ENCODE data around the gene PUS7L. TPM values are rescaled to one million over a fixed set of nuclear protein-coding genes. Genes with fewer than 3 reads are reported as not detected.

The PUS7L gene
- total RNA-seq (2021; ENCODE audit: unreplicated experiment) (11.4 TPM), Bru-seq, nascent RNA (percentile 65 among the genes with signal in this experiment), BruChase-seq, experiment 1, labeled RNA remaining after a 2-hour chase (percentile 80 among the genes with signal in this experiment), BruChase-seq, experiment 2, labeled RNA remaining after a 6-hour chase (percentile 83 among the genes with signal in this experiment)
- polyA plus RNA-seq (2012; ENCODE audit: insufficient read length), result 1.8 TPM
- long read RNA-seq, full-length matches to known transcripts, result 5 of 13 reads
- long read RNA-seq, partial matches to known transcripts, result 6 of 13 reads
- long read RNA-seq, other reads (novel, unspliced or antisense), result 2 of 13 reads

- intact Hi-C loops (cut with micrococcal nuclease; ENCODE audit: unreplicated experiment), result loop anchor here (5.0 kb wide), 1 partner anchor 123 kb away; no protein-coding TSS in a partner anchor
- no peaks in the 10 kb centered on the region for H3K27me3 ChIP-seq (ENCODE audit: control insufficient read depth, insufficient read depth, low read length)
- peak within 1 kb of the TSS; percentile 85 to 90 for H3K4me3 ChIP-seq (ENCODE audit: low read depth in 2 of 2, low read length in 2 of 2)
- H3K4me1 ChIP-seq (ENCODE audit: control insufficient read depth, insufficient read depth, low read length), result peaks cover 10% of the 10 kb centered on the region
- DNase-seq (ENCODE audit: low read depth, low spot score) (peak; percentile 89), ATAC-seq (peak; percentile 99)
- peak within 1 kb of the TSS; percentile 86 for H3K27ac ChIP-seq (ENCODE audit: low read length)
- ChIA-PET POLR2A (no interaction called here), CTCF (interaction anchor here (0.8 kb wide), 1 partner anchor 124 kb away, joined by 3 read pairs; no protein-coding TSS in a partner anchor)
- TF ChIP-seq CTCF (IDR thresholded peaks at IDR 0.05) (peak; percentile 32), REST (IDR thresholded peaks at IDR 0.05; ENCODE audit: insufficient read depth in 1 of 2, low read depth in 2 of 2, low read length in 1 of 2) (no peak), TCF7L2 (IDR thresholded peaks at IDR 0.05; ENCODE audit: low read depth, low read length) (peak; percentile 97), SIN3A (IDR thresholded peaks at IDR 0.05; ENCODE audit: borderline replicate concordance, insufficient read depth, low read depth, low read length) (no peak), POLR2AphosphoS5 (IDR thresholded peaks at IDR 0.05; ENCODE audit: low read depth, low read length) (peak; percentile 60; the same call in 1 of the 2 replicates)
- H3K9me3 ChIP-seq (ENCODE audit: control insufficient read depth, insufficient read depth, low read depth, low read length), result no peaks in the 10 kb centered on the region
- in situ Hi-C loops (cut with HindIII; ENCODE audit: low pct_unique_long_range_greater_than_20kb, low sequenced_read_pairs), result no loop called here
- no peaks in the 10 kb centered on the region; the same call in 1 of the 2 replicates for H3K36me3 ChIP-seq (ENCODE audit: control insufficient read depth, insufficient read depth, low read length)
- no TSS peak for BruUV-seq (replicated peaks)
Observed at GRCh38 chr12:43758728-43759563, at the start of gene PUS7L, which contains the start of gene IRAK4. Gene PUS7L (minus strand): TSS chr12:43758790. CDS start chr12:43755245, 3,545 bp downstream. Gene IRAK4 (plus strand): TSS chr12:43758951. CDS start chr12:43768112, 9,161 bp downstream.

DNA sequence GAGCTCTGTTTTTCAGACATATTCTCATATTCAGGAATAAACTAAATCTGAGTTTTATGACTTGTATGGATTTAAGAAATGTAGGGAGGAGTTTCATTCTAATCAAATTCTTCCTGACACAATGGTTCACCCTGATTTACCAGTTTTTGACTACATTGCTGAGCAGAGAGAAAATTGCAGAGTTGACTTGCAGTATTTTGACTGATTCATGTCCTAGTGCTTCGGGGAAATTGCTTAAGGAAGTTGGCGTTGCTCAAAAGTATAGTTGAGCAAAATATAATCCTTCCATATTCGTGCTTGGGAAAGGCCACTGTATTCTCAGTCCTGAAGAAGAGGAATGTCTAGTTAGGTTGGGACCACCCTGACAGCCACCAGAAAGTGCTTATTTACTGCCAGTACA, 48.8 kb upstream of the PUS7L start:
- DNase-seq (ENCODE audit: low read depth, low spot score) (no peak), ATAC-seq (no peak)
- no TSS peak for BruUV-seq (replicated peaks)
- in situ Hi-C loops (cut with HindIII; ENCODE audit: low pct_unique_long_range_greater_than_20kb, low sequenced_read_pairs), result no loop called here
- peak overlapping the region; percentile 98; the same call in 1 of the 2 replicates for H3K27ac ChIP-seq (ENCODE audit: low read length)
- no peak overlapping the region for H3K4me3 ChIP-seq (ENCODE audit: low read depth in 2 of 2, low read length in 2 of 2)
- no peak for TF ChIP-seq SIN3A (IDR thresholded peaks at IDR 0.05; ENCODE audit: borderline replicate concordance, insufficient read depth, low read depth, low read length)
- no peak for TF ChIP-seq TCF7L2 (IDR thresholded peaks at IDR 0.05; ENCODE audit: low read depth, low read length)
- no peak for TF ChIP-seq POLR2AphosphoS5 (IDR thresholded peaks at IDR 0.05; ENCODE audit: low read depth, low read length)
- TF ChIP-seq CTCF (IDR thresholded peaks at IDR 0.05), result no peak
- no peak for TF ChIP-seq REST (IDR thresholded peaks at IDR 0.05; ENCODE audit: insufficient read depth in 1 of 2, low read depth in 2 of 2, low read length in 1 of 2)
- CTCF ChIA-PET, result no interaction called here
- H3K9me3 ChIP-seq (ENCODE audit: control insufficient read depth, insufficient read depth, low read depth, low read length), result no peaks in the 10 kb centered on the region
- H3K27me3 ChIP-seq (ENCODE audit: control insufficient read depth, insufficient read depth, low read length), result no peaks in the 10 kb centered on the region; the same call in 1 of the 2 replicates
- H3K4me1 ChIP-seq (ENCODE audit: control insufficient read depth, insufficient read depth, low read length), result peaks cover 18% of the 10 kb centered on the region
- peaks cover 27% of the 10 kb centered on the region for H3K36me3 ChIP-seq (ENCODE audit: control insufficient read depth, insufficient read depth, low read length)
- POLR2A ChIA-PET, result no interaction called here
- intact Hi-C loops (cut with micrococcal nuclease; ENCODE audit: unreplicated experiment), result no loop called here

Measured in Panc1 (cell line).